B cell (primary cell): Measurements from ENCODE around the gene SPEG.

Experiments used
- EZH2 ChIP-seq: IDR thresholded peaks from 2 replicates; pipeline ENCODE4 v1.6.1; 2012; ENCODE audit warnings: borderline replicate concordance, low read depth, mild to moderate bottlenecking, moderate library complexity, low read length; ENCODE audit not compliant: insufficient read depth, poor library complexity, severe bottlenecking
- TF ChIP-seq, protein P1 (sequence below): fragments of 200-600 bp; IDR thresholded peaks from one replicate; pipeline ENCODE4 v1.8.0; 2022; ENCODE audit warnings: antibody characterized with exemption, mild to moderate bottlenecking

DNA sequence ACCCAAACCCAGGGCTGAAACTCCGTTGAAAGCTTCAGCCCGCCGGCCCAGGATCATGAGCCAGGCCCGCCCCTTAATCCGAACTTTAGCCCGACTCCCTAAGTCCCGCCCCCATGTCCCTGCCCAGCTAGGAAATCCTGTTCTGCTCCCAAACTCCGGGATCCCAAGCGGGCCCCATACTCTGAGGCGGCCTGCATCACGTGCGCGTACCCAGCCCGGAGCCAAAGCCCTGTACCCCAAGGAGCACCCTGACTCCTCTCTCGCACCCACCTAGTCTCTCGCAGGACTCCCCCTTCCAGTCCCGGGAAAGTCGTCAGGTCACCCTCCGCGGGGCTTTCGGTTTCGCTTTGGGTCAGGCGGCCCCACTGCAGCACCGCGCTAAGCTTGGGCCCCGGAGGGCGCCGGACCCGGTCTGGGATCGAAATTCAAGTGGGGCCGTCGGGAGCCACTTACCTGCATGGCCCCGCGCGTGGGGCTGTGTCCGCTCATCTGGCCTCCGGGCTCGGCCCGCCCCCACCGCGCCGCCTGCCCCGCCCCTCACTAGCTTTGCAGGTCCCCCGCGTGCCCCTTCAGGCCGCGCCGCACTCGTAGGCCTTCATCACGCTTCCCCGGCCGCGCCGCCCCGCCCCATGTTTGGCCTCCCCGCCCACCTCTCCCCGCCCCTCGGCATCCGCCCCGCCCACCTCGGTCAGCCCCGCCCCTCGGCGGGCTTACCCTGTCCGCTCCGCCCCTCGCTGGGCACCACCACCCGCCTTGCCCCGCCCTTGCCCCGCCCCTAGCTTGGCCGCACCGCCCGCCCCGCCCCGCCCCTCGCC, 47.1 kb upstream of the SPEG start, which contains the start of gene DNPEP:
- TF ChIP-seq, protein P1, sequence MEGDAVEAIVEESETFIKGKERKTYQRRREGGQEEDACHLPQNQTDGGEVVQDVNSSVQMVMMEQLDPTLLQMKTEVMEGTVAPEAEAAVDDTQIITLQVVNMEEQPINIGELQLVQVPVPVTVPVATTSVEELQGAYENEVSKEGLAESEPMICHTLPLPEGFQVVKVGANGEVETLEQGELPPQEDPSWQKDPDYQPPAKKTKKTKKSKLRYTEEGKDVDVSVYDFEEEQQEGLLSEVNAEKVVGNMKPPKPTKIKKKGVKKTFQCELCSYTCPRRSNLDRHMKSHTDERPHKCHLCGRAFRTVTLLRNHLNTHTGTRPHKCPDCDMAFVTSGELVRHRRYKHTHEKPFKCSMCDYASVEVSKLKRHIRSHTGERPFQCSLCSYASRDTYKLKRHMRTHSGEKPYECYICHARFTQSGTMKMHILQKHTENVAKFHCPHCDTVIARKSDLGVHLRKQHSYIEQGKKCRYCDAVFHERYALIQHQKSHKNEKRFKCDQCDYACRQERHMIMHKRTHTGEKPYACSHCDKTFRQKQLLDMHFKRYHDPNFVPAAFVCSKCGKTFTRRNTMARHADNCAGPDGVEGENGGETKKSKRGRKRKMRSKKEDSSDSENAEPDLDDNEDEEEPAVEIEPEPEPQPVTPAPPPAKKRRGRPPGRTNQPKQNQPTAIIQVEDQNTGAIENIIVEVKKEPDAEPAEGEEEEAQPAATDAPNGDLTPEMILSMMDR, result no peak
- TF ChIP-seq EZH2, result no peak
